Mucosa of rectum (tissue), 2 donors: ENCODE measurements around the gene CSNK1G1.
"Not testable (repeated sequence)": the region's sequence is repeated elsewhere in the genome, so short reads cannot be mapped to it uniquely, and the experiment has no call there.

ENCODE experiments used
- H3K27ac ChIP-seq, 2 donors: one replicate each; pipeline ENCODE4 v1.7.0; 2013; ENCODE audit warnings: inconsistent platforms in 2 of 2, low read depth in 2 of 2, low read length in 2 of 2
- H3K27me3 ChIP-seq, 2 donors: one replicate each; pipeline ENCODE4 v1.7.0; 2013; ENCODE audit warnings: low read length in 2 of 2; ENCODE audit not compliant: control insufficient read depth in 2 of 2, insufficient read depth in 2 of 2
- H3K36me3 ChIP-seq, 2 donors: one replicate each; pipeline ENCODE4 v1.7.0; 2013; ENCODE audit warnings: low read length in 2 of 2; ENCODE audit not compliant: control insufficient read depth in 2 of 2, insufficient read depth in 2 of 2
- H3K4me1 ChIP-seq, 2 donors: one replicate each; pipeline ENCODE4 v1.7.0; 2013; ENCODE audit warnings: low read length in 2 of 2, mild to moderate bottlenecking in 1 of 2; ENCODE audit not compliant: control insufficient read depth in 2 of 2, insufficient read depth in 2 of 2
- H3K4me3 ChIP-seq, 2 donors: one replicate each; pipeline ENCODE4 v1.7.0; 2013; ENCODE audit warnings: low read length in 2 of 2
- H3K9ac ChIP-seq, 2 donors: one replicate each; pipeline ENCODE4 v1.7.0; 2013; ENCODE audit warnings: low read length in 2 of 2, low read depth in 1 of 2, mild to moderate bottlenecking in 1 of 2
- H3K9me3 ChIP-seq, 2 donors: one replicate each; pipeline ENCODE4 v1.7.0; 2013; ENCODE audit warnings: low read length in 2 of 2; ENCODE audit not compliant: control insufficient read depth in 2 of 2
- donor health status: healthy.
- donor health status: Normal muscosa, but diverticular disease.

CSNK1G1 gene

GRCh38 chr15:64224511-64224910, 131.5 kb downstream of the CSNK1G1 start:
- Histone ChIP-seq H3K4me3 (no peak overlapping the region), H3K27ac (no peak overlapping the region), H3K9ac (no peak overlapping the region), H3K9me3 (peaks cover 0 to 2% of the 10 kb centered on the region in 2 donors), H3K4me1 (no peaks in the 10 kb centered on the region), H3K27me3 (no peaks in the 10 kb centered on the region), H3K36me3 (no peaks in the 10 kb centered on the region)

GRCh38 chr15:64223882-64224281, 132.1 kb downstream of the CSNK1G1 start:
- no peaks in the 10 kb centered on the region for H3K27me3 ChIP-seq
- H3K9me3 ChIP-seq = peaks cover 0 to 2% of the 10 kb centered on the region in 2 donors
- no peak overlapping the region for H3K4me3 ChIP-seq
- H3K27ac ChIP-seq = no peak overlapping the region
- H3K9ac ChIP-seq = no peak overlapping the region
- no peaks in the 10 kb centered on the region for H3K36me3 ChIP-seq
- H3K4me1 ChIP-seq = no peaks in the 10 kb centered on the region

GRCh38 chr15:64222573-64223366, 133.2 kb downstream of the CSNK1G1 start:
- H3K4me3 ChIP-seq = no peak overlapping the region
- no peaks in the 10 kb centered on the region for H3K36me3 ChIP-seq
- H3K27ac ChIP-seq = no peak overlapping the region
- no peaks in the 10 kb centered on the region for H3K27me3 ChIP-seq
- H3K9ac ChIP-seq = no peak overlapping the region
- peaks cover 0 to 2% of the 10 kb centered on the region in 2 donors for H3K9me3 ChIP-seq
- no peaks in the 10 kb centered on the region for H3K4me1 ChIP-seq

- not testable (repeated sequence) for H3K4me3 ChIP-seq, H3K36me3 ChIP-seq, H3K9ac ChIP-seq, H3K27ac ChIP-seq, H3K9me3 ChIP-seq, H3K27me3 ChIP-seq, H3K4me1 ChIP-seq
Measured at GRCh38 chr15:64221911-64222310, 134.1 kb downstream of the CSNK1G1 start.

GRCh38 chr15:64217429-64217750, 138.6 kb downstream of the CSNK1G1 start:
- not testable (repeated sequence) for H3K4me3 ChIP-seq, H3K27me3 ChIP-seq, H3K4me1 ChIP-seq, H3K27ac ChIP-seq, H3K9me3 ChIP-seq, H3K9ac ChIP-seq
- H3K36me3 ChIP-seq = peaks cover 7 to 12% of the 10 kb centered on the region in 2 donors

GRCh38 chr15:64216730-64217428, 139.1 kb downstream of the CSNK1G1 start:
- Histone ChIP-seq H3K27ac (no peak overlapping the region), H3K4me3 (no peak overlapping the region), H3K36me3 (peaks cover 7 to 12% of the 10 kb centered on the region in 2 donors), H3K9ac (no peak overlapping the region), H3K27me3 (no peaks in the 10 kb centered on the region), H3K4me1 (peaks cover 0 to 4% of the 10 kb centered on the region in 2 donors), H3K9me3 (no peaks in the 10 kb centered on the region)

- no peaks in the 10 kb centered on the region for H3K9me3 ChIP-seq
- no peaks in the 10 kb centered on the region for H3K27me3 ChIP-seq
- no peak overlapping the region for H3K9ac ChIP-seq
- no peak overlapping the region for H3K27ac ChIP-seq
- H3K4me1 ChIP-seq = peaks cover 0 to 4% of the 10 kb centered on the region in 2 donors
- no peak overlapping the region for H3K4me3 ChIP-seq
- peaks cover 7 to 12% of the 10 kb centered on the region in 2 donors for H3K36me3 ChIP-seq
Measured at GRCh38 chr15:64216196-64216595, 139.8 kb downstream of the CSNK1G1 start.

- H3K27me3 ChIP-seq = no peaks in the 10 kb centered on the region
- peaks cover 9 to 12% of the 10 kb centered on the region in 2 donors for H3K36me3 ChIP-seq
- peaks cover 0 to 4% of the 10 kb centered on the region in 2 donors for H3K4me1 ChIP-seq
Measured at GRCh38 chr15:64213646-64214045, 142.3 kb downstream of the CSNK1G1 start.

GRCh38 chr15:64211696-64212095, 144.3 kb downstream of the CSNK1G1 start:
- H3K36me3 ChIP-seq = peaks cover 9 to 12% of the 10 kb centered on the region in 2 donors
- H3K4me1 ChIP-seq = peaks cover 0 to 4% of the 10 kb centered on the region in 2 donors
- H3K9ac ChIP-seq = no peak overlapping the region
- no peak overlapping the region for H3K4me3 ChIP-seq
- no peaks in the 10 kb centered on the region for H3K9me3 ChIP-seq
- H3K27me3 ChIP-seq = no peaks in the 10 kb centered on the region
- H3K27ac ChIP-seq = no peak overlapping the region

More at GRCh38 chr15:64213646-64214045, 142.3 kb downstream of the CSNK1G1 start:
- Histone ChIP-seq H3K4me3 (no peak overlapping the region), H3K9me3 (no peaks in the 10 kb centered on the region), H3K27ac (no peak overlapping the region), H3K9ac (no peak overlapping the region)

- Histone ChIP-seq H3K27ac (no peak overlapping the region), H3K9me3 (no peaks in the 10 kb centered on the region), H3K4me1 (no peaks in the 10 kb centered on the region), H3K4me3 (no peak overlapping the region), H3K36me3 (peaks cover 9 to 14% of the 10 kb centered on the region in 2 donors), H3K9ac (no peak overlapping the region), H3K27me3 (no peaks in the 10 kb centered on the region)
Measured at GRCh38 chr15:64210371-64210770, 145.6 kb downstream of the CSNK1G1 start.
